Panc1 (cell line): Measurements from ENCODE around the gene NFATC1.

Experiments used
- CTCF ChIP-seq: fragments of 450-650 bp; IDR thresholded peaks from 2 replicates; pipeline ENCODE4 v1.5.1; 2017; ENCODE audit warnings: mild to moderate bottlenecking
- POLR2AphosphoS5 ChIP-seq: IDR thresholded peaks from 2 replicates; pipeline ENCODE4 v1.6.1; 2012; ENCODE audit warnings: mild to moderate bottlenecking, low read depth, low read length, moderate library complexity
- TF ChIP-seq, protein P1 (sequence below), 2 experiments: IDR thresholded peaks; 2 replicates each; pipeline ENCODE4 v1.6.1; 2011 to 2012; ENCODE audit warnings: low read depth in 2 of 2, control low read depth in 1 of 2, low read length in 1 of 2, mild to moderate bottlenecking in 1 of 2, moderate library complexity in 1 of 2; ENCODE audit not compliant: insufficient read depth in 1 of 2

DNA sequence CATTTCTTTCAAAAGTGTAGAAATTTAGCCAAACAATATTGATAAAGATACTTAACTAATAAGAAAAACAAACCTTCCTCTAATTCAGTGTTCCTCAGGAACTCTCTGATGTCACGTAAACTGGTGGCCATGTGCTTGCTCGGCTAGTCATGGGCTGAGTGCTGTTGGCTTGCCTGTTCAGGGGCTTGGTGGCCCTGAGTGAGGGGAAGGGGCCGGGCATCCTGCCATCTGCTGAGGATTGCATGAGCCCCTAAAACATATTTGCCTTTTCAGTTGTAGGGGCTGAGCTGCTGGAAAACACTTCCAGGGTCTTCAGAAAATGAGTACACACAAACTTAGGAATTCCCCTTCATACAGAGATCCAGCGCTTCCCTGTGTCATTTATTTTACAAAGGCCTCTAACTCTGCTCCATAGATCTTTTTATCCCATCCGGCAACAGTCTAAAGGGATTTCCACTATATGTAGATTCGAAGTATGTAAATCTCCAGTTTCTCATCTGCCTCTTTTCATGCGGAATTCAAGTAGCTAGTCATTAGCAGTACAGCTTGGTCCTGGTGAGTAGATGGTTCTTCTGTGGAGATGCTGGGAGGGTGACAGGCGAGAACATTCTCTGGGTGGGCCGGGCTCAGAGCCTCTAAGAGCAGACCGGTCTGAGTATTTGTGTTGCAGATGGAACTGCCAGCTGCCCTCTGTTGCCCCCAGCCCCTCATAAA, 20.1 kb upstream of the NFATC1 start:
- TF ChIP-seq POLR2AphosphoS5, result no peak
- TF ChIP-seq CTCF, result no peak
- TF ChIP-seq, protein P1, sequence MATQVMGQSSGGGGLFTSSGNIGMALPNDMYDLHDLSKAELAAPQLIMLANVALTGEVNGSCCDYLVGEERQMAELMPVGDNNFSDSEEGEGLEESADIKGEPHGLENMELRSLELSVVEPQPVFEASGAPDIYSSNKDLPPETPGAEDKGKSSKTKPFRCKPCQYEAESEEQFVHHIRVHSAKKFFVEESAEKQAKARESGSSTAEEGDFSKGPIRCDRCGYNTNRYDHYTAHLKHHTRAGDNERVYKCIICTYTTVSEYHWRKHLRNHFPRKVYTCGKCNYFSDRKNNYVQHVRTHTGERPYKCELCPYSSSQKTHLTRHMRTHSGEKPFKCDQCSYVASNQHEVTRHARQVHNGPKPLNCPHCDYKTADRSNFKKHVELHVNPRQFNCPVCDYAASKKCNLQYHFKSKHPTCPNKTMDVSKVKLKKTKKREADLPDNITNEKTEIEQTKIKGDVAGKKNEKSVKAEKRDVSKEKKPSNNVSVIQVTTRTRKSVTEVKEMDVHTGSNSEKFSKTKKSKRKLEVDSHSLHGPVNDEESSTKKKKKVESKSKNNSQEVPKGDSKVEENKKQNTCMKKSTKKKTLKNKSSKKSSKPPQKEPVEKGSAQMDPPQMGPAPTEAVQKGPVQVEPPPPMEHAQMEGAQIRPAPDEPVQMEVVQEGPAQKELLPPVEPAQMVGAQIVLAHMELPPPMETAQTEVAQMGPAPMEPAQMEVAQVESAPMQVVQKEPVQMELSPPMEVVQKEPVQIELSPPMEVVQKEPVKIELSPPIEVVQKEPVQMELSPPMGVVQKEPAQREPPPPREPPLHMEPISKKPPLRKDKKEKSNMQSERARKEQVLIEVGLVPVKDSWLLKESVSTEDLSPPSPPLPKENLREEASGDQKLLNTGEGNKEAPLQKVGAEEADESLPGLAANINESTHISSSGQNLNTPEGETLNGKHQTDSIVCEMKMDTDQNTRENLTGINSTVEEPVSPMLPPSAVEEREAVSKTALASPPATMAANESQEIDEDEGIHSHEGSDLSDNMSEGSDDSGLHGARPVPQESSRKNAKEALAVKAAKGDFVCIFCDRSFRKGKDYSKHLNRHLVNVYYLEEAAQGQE (IDR thresholded peaks at IDR 0.05; ENCODE audit: insufficient read depth in 1 of 2, low read depth in 2 of 2, low read length in 1 of 2), result no peak
